Muscle of leg (tissue), 11 donors: Measurements from ENCODE around the gene ACKR2. TPM values are rescaled to one million over a fixed set of nuclear protein-coding genes. Genes with fewer than 3 reads are reported as not detected.

Source experiments
- DNase-seq: peaks from one replicate; pipeline ENCODE4 v3.0.0; 2013
- H3K27ac ChIP-seq: one replicate; pipeline ENCODE4 v1.5.1; 2013; ENCODE audit warnings: mild to moderate bottlenecking, low read length, control low read depth
- H3K27me3 ChIP-seq: one replicate; pipeline ENCODE4 v1.6.1; 2013; ENCODE audit warnings: low read length; ENCODE audit not compliant: control insufficient read depth, insufficient read depth
- H3K36me3 ChIP-seq: one replicate; pipeline ENCODE4 v1.6.1; 2013; ENCODE audit warnings: low read length; ENCODE audit not compliant: control insufficient read depth, insufficient read depth
- H3K4me1 ChIP-seq: one replicate; pipeline ENCODE4 v1.6.1; 2013; ENCODE audit warnings: low read length; ENCODE audit not compliant: control insufficient read depth, insufficient read depth
- H3K4me3 ChIP-seq: one replicate; pipeline ENCODE4 v1.5.1; 2013; ENCODE audit warnings: low read length, control low read depth
- H3K9me3 ChIP-seq: replicated peaks from 2 replicates; pipeline ENCODE4 v1.6.1; 2013; ENCODE audit warnings: low read depth, low read length; ENCODE audit not compliant: control insufficient read depth
- WGBS: methylation state at CpG from one replicate; pipeline ENCODE4 v1.1.5; 2013; ENCODE audit warnings: missing lambda C conversion rate; ENCODE audit not compliant: insufficient coverage; 5-methylcytosine and 5-hydroxymethylcytosine counted together
- polyA plus RNA-seq, 8 donors: library from polyadenylated mRNA; unstranded; fragments of 120-200 nt; gene quantifications; one replicate each; pipeline versions ENCODE4 v1.2.1 to v1.2.3, GENCODE V29; 2013; ENCODE audit warnings: inconsistent platforms in 1 of 8, low replicate concordance in 1 of 8; ENCODE audit not compliant: insufficient read length in 8 of 8, insufficient read depth in 1 of 8
- total RNA-seq: library from RNA; stranded (reverse); fragments of 120-200 nt; gene quantifications from one replicate; pipeline ENCODE4 v1.2.4, GENCODE V29; 2013

Gene ACKR2
- total and polyA plus RNA-seq, 9 donors, result 0.26 to 0.69 (median 0.53) TPM

GRCh38 chr3:42853739-42854302, 44.6 kb downstream of the ACKR2 start:
- Histone ChIP-seq H3K4me3 (no peak overlapping the region), H3K27me3 (peaks cover 2% of the 10 kb centered on the region), H3K4me1 (peaks cover 14% of the 10 kb centered on the region), H3K9me3 (no peaks in the 10 kb centered on the region), H3K36me3 (no peaks in the 10 kb centered on the region), H3K27ac (no peak overlapping the region)
- DNase-seq, result peak; percentile 34
- WGBS, result 63% methylated on average over 4 of the region's 4 CpGs

- H3K9me3 ChIP-seq, result no peaks in the 10 kb centered on the region
- no peaks in the 10 kb centered on the region for H3K36me3 ChIP-seq
- H3K27me3 ChIP-seq, result peaks cover 2% of the 10 kb centered on the region
- no peak overlapping the region for H3K4me3 ChIP-seq
- H3K4me1 ChIP-seq, result peaks cover 14% of the 10 kb centered on the region
- no peak overlapping the region for H3K27ac ChIP-seq
- DNase-seq, result no peak
Observed at GRCh38 chr3:42855219-42855546, 45.9 kb downstream of the ACKR2 start.

DNA sequence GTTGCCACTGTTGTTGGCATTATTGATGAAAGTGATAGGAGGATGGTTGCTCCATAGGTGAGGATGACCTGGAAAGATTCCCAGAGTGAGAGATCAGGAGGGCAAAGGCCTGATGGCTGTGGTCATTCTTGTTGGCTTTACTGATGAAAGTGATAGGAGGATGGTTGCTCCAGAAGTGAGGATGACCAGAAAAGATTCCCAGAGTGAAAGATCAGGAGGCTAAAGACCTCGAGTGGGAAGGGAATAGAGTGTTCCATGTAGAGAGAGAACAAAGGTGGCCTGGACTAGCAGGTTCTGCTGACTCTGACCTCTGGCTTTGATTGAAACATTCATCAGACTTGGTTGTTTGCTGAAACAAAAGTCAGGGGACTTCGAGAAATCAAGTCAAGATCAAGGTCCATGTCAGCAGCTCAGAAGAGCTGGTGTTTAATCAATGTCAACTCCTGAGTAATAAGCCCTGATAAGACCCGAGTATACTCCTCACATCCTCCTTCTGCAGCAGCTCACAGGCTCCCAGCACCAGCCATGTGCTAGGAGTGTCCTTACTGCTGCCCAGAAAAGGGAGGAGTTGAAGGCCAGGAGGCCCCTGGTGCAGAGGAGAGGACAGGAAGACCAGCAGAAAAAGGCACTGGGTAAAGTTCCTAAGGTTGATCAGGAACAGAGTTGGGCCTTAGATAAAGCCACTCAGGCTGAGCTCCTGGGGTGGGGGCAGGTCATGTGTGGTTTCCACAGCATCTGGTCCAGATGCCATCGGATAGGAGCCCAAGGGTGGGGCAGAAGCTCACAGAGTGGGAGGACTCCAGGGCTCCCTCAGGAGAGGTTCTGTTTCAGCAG, 46.5 kb downstream of the ACKR2 start:
- 89% methylated on average over 3 of the region's 4 CpGs for WGBS
- peaks cover 14% of the 10 kb centered on the region for H3K4me1 ChIP-seq
- no peak for DNase-seq

DNA sequence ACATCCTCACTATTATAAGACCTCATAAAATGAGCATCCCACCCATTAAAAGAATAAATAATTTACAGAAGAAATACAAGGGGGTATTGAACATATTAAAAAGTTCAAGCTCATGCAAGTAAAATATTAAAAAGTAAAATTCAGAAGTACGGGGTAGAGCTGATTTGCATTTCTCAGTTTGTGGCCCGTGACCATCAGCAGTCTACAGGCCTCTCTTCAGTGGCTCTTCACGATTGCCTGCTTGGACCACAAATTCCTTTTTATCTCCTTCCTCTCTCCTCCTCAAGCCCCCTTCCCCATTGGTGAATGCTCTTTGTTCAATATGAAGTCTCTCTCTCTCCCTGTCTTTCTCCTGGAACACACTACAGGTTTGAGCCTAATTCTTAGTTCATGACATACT, 47.3 kb downstream of the ACKR2 start:
- H3K4me3 ChIP-seq, result no peak overlapping the region
- peaks cover 9% of the 10 kb centered on the region for H3K4me1 ChIP-seq
- WGBS, result 89% methylated on average over 3 of the region's 3 CpGs
- H3K9me3 ChIP-seq, result no peaks in the 10 kb centered on the region
- peaks cover 2% of the 10 kb centered on the region for H3K27me3 ChIP-seq
- H3K27ac ChIP-seq, result no peak overlapping the region
- no peaks in the 10 kb centered on the region for H3K36me3 ChIP-seq
- DNase-seq, result no peak

More for the DNA sequence above, 46.5 kb downstream of the ACKR2 start:
- H3K36me3 ChIP-seq, result no peaks in the 10 kb centered on the region
- H3K9me3 ChIP-seq, result no peaks in the 10 kb centered on the region
- H3K27me3 ChIP-seq, result peaks cover 2% of the 10 kb centered on the region
- H3K27ac ChIP-seq, result no peak overlapping the region
- H3K4me3 ChIP-seq, result no peak overlapping the region

GRCh38 chr3:42864321-42864950, 55.2 kb downstream of the ACKR2 start:
- no peak for DNase-seq
- Histone ChIP-seq H3K4me3 (no peak overlapping the region), H3K27me3 (no peaks in the 10 kb centered on the region), H3K36me3 (no peaks in the 10 kb centered on the region), H3K27ac (no peak overlapping the region), H3K9me3 (no peaks in the 10 kb centered on the region), H3K4me1 (no peaks in the 10 kb centered on the region)
- WGBS, result 95% methylated on average over 12 of the region's 15 CpGs

GRCh38 chr3:42865256-42865655, 56.0 kb downstream of the ACKR2 start:
- Histone ChIP-seq H3K4me3 (no peak overlapping the region), H3K27ac (no peak overlapping the region), H3K9me3 (no peaks in the 10 kb centered on the region), H3K36me3 (no peaks in the 10 kb centered on the region), H3K4me1 (no peaks in the 10 kb centered on the region), H3K27me3 (no peaks in the 10 kb centered on the region)
- 88% methylated on average over 5 of the region's 8 CpGs for WGBS
- DNase-seq, result no peak

GRCh38 chr3:42867138-42867537, 57.9 kb downstream of the ACKR2 start:
- H3K4me1 ChIP-seq, result peaks cover 8% of the 10 kb centered on the region
- DNase-seq, result no peak
- WGBS, result 85% methylated on average over 3 of the region's 7 CpGs
- H3K27ac ChIP-seq, result no peak overlapping the region
- no peaks in the 10 kb centered on the region for H3K36me3 ChIP-seq
- H3K9me3 ChIP-seq, result no peaks in the 10 kb centered on the region
- H3K27me3 ChIP-seq, result no peaks in the 10 kb centered on the region
- H3K4me3 ChIP-seq, result no peak overlapping the region

- no peak overlapping the region for H3K27ac ChIP-seq
- no peak overlapping the region for H3K4me3 ChIP-seq
- H3K27me3 ChIP-seq, result peaks cover 3% of the 10 kb centered on the region
- H3K9me3 ChIP-seq, result no peaks in the 10 kb centered on the region
- DNase-seq, result no peak
- H3K36me3 ChIP-seq, result no peaks in the 10 kb centered on the region
- WGBS, result 56% methylated on average over 1 of the region's 5 CpGs
- H3K4me1 ChIP-seq, result peaks cover 9% of the 10 kb centered on the region
Observed at GRCh38 chr3:42868841-42869240, 59.6 kb downstream of the ACKR2 start.

DNA sequence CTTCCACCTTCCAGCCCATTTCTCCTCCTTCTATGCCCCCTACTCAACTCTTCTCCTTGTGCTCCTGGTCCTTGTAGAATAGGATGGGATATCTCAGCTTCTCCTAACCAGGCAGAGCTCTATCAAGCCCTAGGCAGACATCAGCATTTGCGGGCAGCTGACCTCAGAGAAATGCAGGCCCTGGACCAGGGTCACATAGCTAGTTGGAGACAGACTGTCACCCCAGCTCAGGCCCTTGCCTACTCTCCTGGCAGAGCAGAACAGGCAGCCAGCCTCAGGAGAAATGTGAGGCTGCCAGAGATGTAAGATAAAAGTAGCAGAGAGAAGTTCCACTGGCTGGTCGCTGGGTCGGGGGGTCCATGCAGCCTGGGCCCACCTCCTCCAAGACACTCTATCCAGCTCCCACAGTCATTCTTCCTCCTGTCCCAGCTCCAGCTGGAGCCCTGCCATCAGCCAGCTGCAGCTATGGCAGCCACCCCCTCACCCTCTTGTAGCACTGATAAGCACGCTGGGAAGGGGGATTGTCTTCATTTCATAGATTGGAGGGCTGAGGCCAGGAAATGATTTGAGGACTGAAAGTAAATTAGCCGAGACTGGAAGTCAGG, 62.4 kb downstream of the ACKR2 start:
- DNase-seq, result peak; percentile 38
- no peaks in the 10 kb centered on the region for H3K36me3 ChIP-seq
- no peak overlapping the region for H3K27ac ChIP-seq
- H3K27me3 ChIP-seq, result peaks cover 3% of the 10 kb centered on the region
- peaks cover 9% of the 10 kb centered on the region for H3K4me1 ChIP-seq
- H3K9me3 ChIP-seq, result no peaks in the 10 kb centered on the region
- H3K4me3 ChIP-seq, result no peak overlapping the region
- WGBS, result 50% methylated on average over 1 of the region's 5 CpGs

DNA sequence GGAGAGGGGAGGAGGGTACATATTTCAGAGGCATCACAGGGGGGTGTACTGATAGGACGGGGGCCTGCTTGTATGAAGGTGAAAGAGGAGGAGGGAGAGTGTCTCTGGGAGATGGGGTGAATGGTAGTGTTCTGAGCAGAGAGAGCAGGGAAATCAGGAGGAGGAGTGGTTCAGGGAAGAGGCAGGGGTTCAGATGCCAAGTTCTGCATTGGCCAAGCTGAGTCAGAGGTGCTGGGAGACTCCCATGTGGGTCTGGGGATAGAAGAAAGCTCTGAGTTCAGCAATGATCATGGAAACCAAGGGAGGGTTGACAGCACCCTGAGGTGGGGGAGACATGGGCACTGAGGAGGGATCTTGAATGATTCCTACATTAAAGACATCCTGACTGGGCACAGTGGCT, 63.5 kb downstream of the ACKR2 start:
- Histone ChIP-seq H3K36me3 (no peaks in the 10 kb centered on the region), H3K4me3 (no peak overlapping the region), H3K9me3 (no peaks in the 10 kb centered on the region), H3K27me3 (peaks cover 3% of the 10 kb centered on the region), H3K27ac (no peak overlapping the region), H3K4me1 (peaks cover 9% of the 10 kb centered on the region)
- DNase-seq, result no peak
- 73% methylated on average over 1 of the region's 1 CpG for WGBS
